Chondrocyte (in vitro differentiated cells): ENCODE results near the gene SFXN1. TPM values are rescaled to one million over a fixed set of nuclear protein-coding genes. Genes with fewer than 3 reads are reported as not detected.
A peak's percentile ranks its signal among the peaks of the same experiment; 100 is the strongest.
"Not testable (repeated sequence)": the region's sequence is repeated elsewhere in the genome, so short reads cannot be mapped to it uniquely, and the experiment has no call there.

Experiments
- DNase-seq: peaks from one replicate; pipeline ENCODE4 v3.0.0; 2021; ENCODE audit warnings: mixed read lengths, low spot score
- H3K27ac Mint-ChIP-seq: one replicate; pipeline ENCODE4 v1.8.0; 2021; ENCODE audit warnings: mild to moderate bottlenecking, moderate library complexity, mixed read lengths; ENCODE audit not compliant: unreplicated experiment
- H3K27me3 Mint-ChIP-seq: 2 replicates; pipeline ENCODE4 v1.8.0; 2021; ENCODE audit warnings: low read depth, mixed read lengths
- H3K36me3 Mint-ChIP-seq: 2 replicates; pipeline ENCODE4 v1.8.0; 2021; ENCODE audit warnings: low read depth, mixed read lengths
- H3K4me1 Mint-ChIP-seq: 2 replicates; pipeline ENCODE4 v1.8.0; 2021; ENCODE audit warnings: low read depth, mild to moderate bottlenecking, mixed read lengths
- H3K4me3 Mint-ChIP-seq: one replicate; pipeline ENCODE4 v1.8.0; 2021; ENCODE audit warnings: mild to moderate bottlenecking, moderate library complexity, mixed read lengths; ENCODE audit not compliant: unreplicated experiment
- H3K9me3 Mint-ChIP-seq: 2 replicates; pipeline ENCODE4 v1.8.0; 2021; ENCODE audit warnings: low read depth, mixed read lengths
- CTCF ChIP-seq: fragments of 200-600 bp; sonication (generic); IDR thresholded peaks from 2 replicates; pipeline ENCODE4 v1.5.0; 2021; ENCODE audit warnings: antibody characterized with exemption, mild to moderate bottlenecking, moderate library complexity
- total RNA-seq: library from RNA; stranded (reverse); gene quantifications from 3 replicates; pipeline ENCODE4 v1.2.1, GENCODE V29; 2021

The SFXN1 gene
- total RNA-seq, 1 donor from 2014 or later, result 58.9 TPM

- no peak overlapping the region for H3K27ac Mint-ChIP-seq
- no peak for TF ChIP-seq CTCF
- no peak overlapping the region for H3K4me3 Mint-ChIP-seq
Measured at GRCh38 chr5:175526691-175527090, 48.3 kb downstream of the SFXN1 start.

GRCh38 chr5:175531361-175531760, 53.0 kb downstream of the SFXN1 start:
- DNase-seq, result no peak
- H3K36me3 Mint-ChIP-seq, result peaks cover 9% of the 10 kb centered on the region
- H3K27ac Mint-ChIP-seq, result no peak overlapping the region
- peaks cover 3% of the 10 kb centered on the region for H3K27me3 Mint-ChIP-seq
- H3K4me1 Mint-ChIP-seq, result peaks cover 9% of the 10 kb centered on the region
- TF ChIP-seq CTCF, result no peak
- no peaks in the 10 kb centered on the region for H3K9me3 Mint-ChIP-seq
- no peak overlapping the region for H3K4me3 Mint-ChIP-seq

More at GRCh38 chr5:175526691-175527090, 48.3 kb downstream of the SFXN1 start:
- Mint-ChIP-seq H3K36me3 (peaks cover 26% of the 10 kb centered on the region), H3K4me1 (no peaks in the 10 kb centered on the region), H3K9me3 (no peaks in the 10 kb centered on the region), H3K27me3 (no peaks in the 10 kb centered on the region)
- no peak for DNase-seq

- Mint-ChIP-seq H3K9me3 (no peaks in the 10 kb centered on the region), H3K4me3 (no peak overlapping the region), H3K27me3 (peaks cover 7% of the 10 kb centered on the region), H3K36me3 (peaks cover 3% of the 10 kb centered on the region), H3K27ac (no peak overlapping the region), H3K4me1 (peaks cover 9% of the 10 kb centered on the region)
- DNase-seq, result peak; percentile 94
- peak; percentile 97 for TF ChIP-seq CTCF
Measured at GRCh38 chr5:175534070-175534932, 55.9 kb downstream of the SFXN1 start.

GRCh38 chr5:175535331-175535730, 57.0 kb downstream of the SFXN1 start:
- not testable (repeated sequence) for H3K27me3 Mint-ChIP-seq, H3K27ac Mint-ChIP-seq, H3K4me3 Mint-ChIP-seq, H3K9me3 Mint-ChIP-seq, H3K36me3 Mint-ChIP-seq, DNase-seq, H3K4me1 Mint-ChIP-seq

GRCh38 chr5:175535796-175536195, 57.4 kb downstream of the SFXN1 start:
- Mint-ChIP-seq H3K36me3 (peaks cover 2% of the 10 kb centered on the region), H3K4me3 (no peak overlapping the region), H3K27ac (no peak overlapping the region), H3K27me3 (peaks cover 7% of the 10 kb centered on the region), H3K9me3 (no peaks in the 10 kb centered on the region), H3K4me1 (peaks cover 9% of the 10 kb centered on the region)
- no peak for TF ChIP-seq CTCF
- DNase-seq, result no peak

- no peaks in the 10 kb centered on the region for H3K9me3 Mint-ChIP-seq
- H3K4me3 Mint-ChIP-seq, result no peak overlapping the region
- no peak overlapping the region for H3K27ac Mint-ChIP-seq
- H3K27me3 Mint-ChIP-seq, result peaks cover 7% of the 10 kb centered on the region
- DNase-seq, result no peak
- no peak for TF ChIP-seq CTCF
- peaks cover 2% of the 10 kb centered on the region for H3K36me3 Mint-ChIP-seq
- peaks cover 7% of the 10 kb centered on the region for H3K4me1 Mint-ChIP-seq
Measured at GRCh38 chr5:175538576-175538975, 60.2 kb downstream of the SFXN1 start.
